GM23338 (cell line): ENCODE measurements around the gene SLC6A18. TPM values are rescaled to one million over a fixed set of nuclear protein-coding genes. Genes with fewer than 3 reads are reported as not detected.
"Not testable (repeated sequence)": the region's sequence is repeated elsewhere in the genome, so short reads cannot be mapped to it uniquely, and the experiment has no call there.

ENCODE experiments used
- ATAC-seq: fragments of 200-7000 bp; cut with Tn5 transposase; 3 replicates; pipeline ENCODE4 v1.9.1; 2020
- DNase-seq: peaks from one replicate; pipeline ENCODE4 v3.0.0-alpha.2; 2015; ENCODE audit warnings: low spot score
- H2AFZ ChIP-seq: fragments of 200-600 bp; sonication (generic); 2 replicates; pipeline ENCODE4 v1.8.0; 2016; ENCODE audit warnings: antibody characterized with exemption, mild to moderate bottlenecking, moderate library complexity
- H3F3A ChIP-seq: fragments of 200-600 bp; sonication (generic); replicated peaks from 2 replicates; pipeline ENCODE4 v1.8.0; 2017; ENCODE audit warnings: antibody characterized with exemption, mixed run types, low read depth
- H3K27ac ChIP-seq: fragments of 200-600 bp; sonication (generic); 2 replicates; pipeline ENCODE4 v1.6.1; 2016; ENCODE audit warnings: low read depth
- H3K27me3 ChIP-seq: fragments of 200-600 bp; sonication (generic); 2 replicates; pipeline ENCODE4 v1.8.0; 2016; ENCODE audit warnings: mild to moderate bottlenecking, mixed run types, moderate library complexity; ENCODE audit not compliant: insufficient read depth
- H3K36me3 ChIP-seq: fragments of 200-600 bp; sonication (generic); 2 replicates; pipeline ENCODE4 v1.8.0; 2016; ENCODE audit warnings: mild to moderate bottlenecking; ENCODE audit not compliant: insufficient read depth
- H3K4me1 ChIP-seq: fragments of 200-600 bp; sonication (generic); 2 replicates; pipeline ENCODE4 v1.8.0; 2016; ENCODE audit warnings: mild to moderate bottlenecking, moderate library complexity; ENCODE audit not compliant: insufficient read depth
- H3K4me2 ChIP-seq: fragments of 200-600 bp; sonication (generic); 2 replicates; pipeline ENCODE4 v1.7.1; 2017; ENCODE audit warnings: mixed run types
- H3K4me3 ChIP-seq: fragments of 200-600 bp; sonication (generic); 2 replicates; pipeline ENCODE4 v1.6.1; 2016; ENCODE audit warnings: mixed run types
- H3K79me2 ChIP-seq: fragments of 200-600 bp; sonication (generic); replicated peaks from 2 replicates; pipeline ENCODE4 v1.8.0; 2017; ENCODE audit warnings: mild to moderate bottlenecking; ENCODE audit not compliant: insufficient read depth
- H3K9me2 ChIP-seq: fragments of 200-600 bp; sonication (generic); 2 replicates; pipeline ENCODE4 v1.8.0; 2017; ENCODE audit not compliant: insufficient read depth
- H4K20me1 ChIP-seq: fragments of 200-600 bp; sonication (generic); replicated peaks from 2 replicates; pipeline ENCODE4 v1.8.0; 2017; ENCODE audit warnings: mild to moderate bottlenecking; ENCODE audit not compliant: insufficient read depth
- H3K27ac Mint-ChIP-seq: 2 replicates; pipeline ENCODE4 v1.8.0; 2020; ENCODE audit warnings: inconsistent platforms, mild to moderate bottlenecking, moderate library complexity, mixed read lengths
- H3K27me3 Mint-ChIP-seq: 3 replicates; pipeline ENCODE4 v1.8.0; 2022; ENCODE audit warnings: low read depth, mild to moderate bottlenecking, moderate library complexity, mixed read lengths, inconsistent platforms; ENCODE audit not compliant: insufficient read depth, poor library complexity
- H3K36me3 Mint-ChIP-seq: 3 replicates; pipeline ENCODE4 v1.8.0; 2021; ENCODE audit warnings: low read depth, mild to moderate bottlenecking, inconsistent platforms, moderate library complexity, mixed read lengths
- H3K4me1 Mint-ChIP-seq: 3 replicates; pipeline ENCODE4 v1.8.0; 2020; ENCODE audit warnings: mild to moderate bottlenecking, inconsistent platforms, mixed read lengths
- H3K4me3 Mint-ChIP-seq: 3 replicates; pipeline ENCODE4 v1.8.0; 2021; ENCODE audit warnings: moderate library complexity, mild to moderate bottlenecking, inconsistent platforms, mixed read lengths
- H3K9me3 Mint-ChIP-seq: 3 replicates; pipeline ENCODE4 v1.8.0; 2020; ENCODE audit warnings: moderate library complexity, mild to moderate bottlenecking, inconsistent platforms, mixed read lengths
- CTCF ChIP-seq, 2 experiments: fragments of 200-600 bp in 1 of 2; sonication (generic) in 1 of 2; conservative IDR thresholded peaks; 2 replicates each; pipeline versions ENCODE4 v1.5.1 to v1.6.1; 2016 to 2017; ENCODE audit warnings: antibody characterized with exemption in 2 of 2, low read depth in 2 of 2, mild to moderate bottlenecking in 2 of 2, moderate library complexity in 1 of 2
- ETS1 ChIP-seq: IDR thresholded peaks from 2 replicates; pipeline ENCODE4 v1.6.1; 2016; ENCODE audit warnings: antibody characterized with exemption
- EZH2phosphoT487 ChIP-seq: fragments of 200-600 bp; sonication (generic); IDR thresholded peaks from one replicate; pipeline ENCODE4 v1.8.1; 2018; ENCODE audit warnings: antibody characterized with exemption; ENCODE audit not compliant: unreplicated experiment
- STAT1 ChIP-seq: IDR thresholded peaks from one replicate; pipeline ENCODE4 v1.6.1; 2016; ENCODE audit warnings: antibody characterized with exemption; ENCODE audit not compliant: unreplicated experiment
- ZNF114 ChIP-seq: fragments of 250-450 bp; sonication (Bioruptor Pico); IDR thresholded peaks from 2 replicates; pipeline ENCODE4 v1.5.0; 2020; ENCODE audit warnings: mild to moderate bottlenecking, moderate library complexity
- ZNF331 ChIP-seq: fragments of 250-450 bp; sonication (Bioruptor Pico); IDR thresholded peaks from 2 replicates; pipeline ENCODE4 v1.5.0; 2020; ENCODE audit warnings: low read depth, mild to moderate bottlenecking, moderate library complexity
- ZNF462 ChIP-seq: fragments of 250-450 bp; sonication (Bioruptor Pico); IDR thresholded peaks from 2 replicates; pipeline ENCODE4 v1.5.0; 2020; ENCODE audit warnings: mild to moderate bottlenecking, moderate library complexity
- polyA plus RNA-seq: library from polyadenylated mRNA; unstranded; fragments of >200 nt; fragmentation: Nextera tagmentation; extraction: Ambion mirVana; gene quantifications from 2 replicates; pipeline ENCODE4 v1.2.1, GENCODE V29; 2016
- total RNA-seq: library from RNA; depleted of rRNA; stranded (reverse); fragments of >200 nt; shearing (Covaris generic); gene quantifications from 2 replicates; pipeline ENCODE4 v1.2.3, GENCODE V29; 2014

The SLC6A18 gene
- total and polyA plus RNA-seq, 2 experiments from 2014 or later: not detected

GRCh38 chr5:1288439-1289335, 63.5 kb downstream of the SLC6A18 start (continued):
- TF ChIP-seq ZNF462 (no peak), EZH2phosphoT487 (no peak), STAT1 (no peak), ZNF114 (CRISPR knock-in tag) (no peak), ZNF331 (CRISPR knock-in tag) (no peak), ETS1 (no peak), CTCF (conservative IDR thresholded peaks at IDR 0.05; ENCODE audit: low read depth in 2 of 2) (no peak)

GRCh38 chr5:1289559-1289958, 64.4 kb downstream of the SLC6A18 start:
- H3K27me3 ChIP-seq, H3K4me3 Mint-ChIP-seq, H3K9me2 ChIP-seq, H3F3A ChIP-seq, ATAC-seq, H3K4me2 ChIP-seq, H3K4me1 ChIP-seq, H3K27ac ChIP-seq, H2AFZ ChIP-seq, H3K36me3 ChIP-seq, H3K4me3 ChIP-seq, H3K4me1 Mint-ChIP-seq, H3K27ac Mint-ChIP-seq, H4K20me1 ChIP-seq, DNase-seq, H3K9me3 Mint-ChIP-seq: not testable (repeated sequence)
- peaks cover 53% of the 10 kb centered on the region for H3K79me2 ChIP-seq
- peaks cover 13% of the 10 kb centered on the region for H3K27me3 Mint-ChIP-seq
- H3K36me3 Mint-ChIP-seq: peaks cover 21% of the 10 kb centered on the region

GRCh38 chr5:1290956-1291355, 65.8 kb downstream of the SLC6A18 start:
- not testable (repeated sequence) for H3K4me3 ChIP-seq, H3K4me1 ChIP-seq, H2AFZ ChIP-seq, H3K4me3 Mint-ChIP-seq, H3K27ac Mint-ChIP-seq, H3K27me3 Mint-ChIP-seq, H4K20me1 ChIP-seq, DNase-seq, H3K27me3 ChIP-seq, H3K4me1 Mint-ChIP-seq, H3F3A ChIP-seq, H3K4me2 ChIP-seq, H3K36me3 ChIP-seq, H3K9me3 Mint-ChIP-seq, H3K9me2 ChIP-seq, ATAC-seq, H3K27ac ChIP-seq
- H3K79me2 ChIP-seq: peaks cover 44% of the 10 kb centered on the region
- H3K36me3 Mint-ChIP-seq: peaks cover 21% of the 10 kb centered on the region
